GM12878 (cell line): ENCODE measurements around the gene COL25A1. TPM values are rescaled to one million over a fixed set of nuclear protein-coding genes. Genes with fewer than 3 reads are reported as not detected.

ENCODE experiments used
- CTCF ChIP-seq, 3 experiments: IDR thresholded peaks in 2 of 3; conservative IDR thresholded peaks in 1 of 3; 2 replicates each; pipeline ENCODE4 v1.5.1; 2011; ENCODE audit warnings: low read depth in 3 of 3, low read length in 3 of 3, mild to moderate bottlenecking in 3 of 3, control low read depth in 2 of 3, moderate library complexity in 2 of 3, inconsistent platforms in 1 of 3, mixed read lengths in 1 of 3; ENCODE audit not compliant: control insufficient read depth in 2 of 3, insufficient read depth in 1 of 3; ENCODE audit errors: extremely low read depth in 1 of 3
- EED ChIP-seq: sonication (generic); IDR thresholded peaks from 2 replicates; pipeline ENCODE4 v1.6.1; 2016; ENCODE audit warnings: antibody characterized with exemption, low read depth
- HDAC2 ChIP-seq: fragments of 200-600 bp; sonication (generic); IDR thresholded peaks from 2 replicates; pipeline ENCODE4 v1.6.1; 2017
- NR2F1 ChIP-seq: fragments of 450-650 bp; conservative IDR thresholded peaks from 2 replicates; pipeline ENCODE4 v1.6.1; 2017; ENCODE audit warnings: mild to moderate bottlenecking
- POLR2A ChIP-seq: IDR thresholded peaks from 2 replicates; pipeline ENCODE4 v1.6.1; 2011; ENCODE audit warnings: low read depth, mild to moderate bottlenecking, low read length
- RAD21 ChIP-seq: IDR thresholded peaks from 2 replicates; pipeline ENCODE4 v1.6.1; 2011; ENCODE audit warnings: mild to moderate bottlenecking, low read depth, low read length, moderate library complexity; ENCODE audit not compliant: insufficient read depth
- SMAD1 ChIP-seq: fragments of 450-650 bp; IDR thresholded peaks from 2 replicates; pipeline ENCODE4 v1.6.1; 2018; ENCODE audit warnings: mild to moderate bottlenecking, low read depth; ENCODE audit not compliant: partially characterized antibody
- USF1 ChIP-seq: IDR thresholded peaks from 2 replicates; pipeline ENCODE4 v1.6.1; 2011; ENCODE audit warnings: borderline replicate concordance, low read depth, mild to moderate bottlenecking, moderate library complexity, mixed read lengths, low read length; ENCODE audit not compliant: insufficient read depth; ENCODE audit errors: extremely low read length
- polyA plus RNA-seq, 11 experiments: library from polyadenylated mRNA; depleted of rRNA in 4 of 11; unstranded in 6 of 11; stranded (reverse) in 5 of 11; fragments of >200 nt; fragmentation: Nextera tagmentation in 4 of 11; fragmentation: Illumina TruSeq in 1 of 11; extraction: Ambion mirVana in 4 of 11; extraction: Trizol in 1 of 11; gene quantifications; 1 replicate in 1 of 11; 2 replicates in 10 of 11; pipeline versions ENCODE4 v1.2.1 to v1.2.3, GENCODE V29; 2011 to 2016; ENCODE audit warnings: inconsistent platforms in 2 of 11, missing spikeins in 2 of 11, low read depth in 1 of 11
- total RNA-seq, 4 experiments: library from RNA; depleted of rRNA in 3 of 4; stranded (reverse); fragments of >200 nt in 3 of 4; fragmentation: Illumina TruSeq in 1 of 4; extraction: Trizol in 1 of 4; gene quantifications; 2 replicates each; pipeline versions ENCODE4 v1.2.1 to v1.2.3, GENCODE V29; 2013 to 2021
- TF ChIP-seq, protein P1 (sequence below): IDR thresholded peaks from 2 replicates; pipeline ENCODE4 v1.6.1; 2011; ENCODE audit warnings: borderline replicate concordance, low read depth, mild to moderate bottlenecking, moderate library complexity, low read length; ENCODE audit not compliant: insufficient read depth, poor library complexity, severe bottlenecking
- TF ChIP-seq, protein P2 (sequence below): fragments of 450-650 bp; IDR thresholded peaks from 2 replicates; pipeline ENCODE4 v1.6.1; 2017; ENCODE audit warnings: antibody characterized with exemption, mild to moderate bottlenecking, moderate library complexity

The COL25A1 gene
- total and polyA plus RNA-seq, 10 of the 15 experiments (the other 5 are each of a cell fraction or from before 2014, with no cell fraction given) = 0.01 to 0.26 (median 0.12) TPM; not detected in 6

GRCh38 chr4:108850219-108850649, 452.2 kb downstream of the COL25A1 start (continued):
- no peak for TF ChIP-seq CTCF (IDR thresholded peaks at IDR 0.05 in 2 of 3, conservative IDR thresholded peaks at IDR 0.05 in 1 of 3; ENCODE audit: control insufficient read depth in 2 of 3, extremely low read depth in 1 of 3, insufficient read depth in 1 of 3, low read depth in 3 of 3, low read length in 3 of 3)
- no peak for TF ChIP-seq POLR2A
- TF ChIP-seq HDAC2 = no peak
- no peak for TF ChIP-seq NR2F1
- TF ChIP-seq, protein P1, sequence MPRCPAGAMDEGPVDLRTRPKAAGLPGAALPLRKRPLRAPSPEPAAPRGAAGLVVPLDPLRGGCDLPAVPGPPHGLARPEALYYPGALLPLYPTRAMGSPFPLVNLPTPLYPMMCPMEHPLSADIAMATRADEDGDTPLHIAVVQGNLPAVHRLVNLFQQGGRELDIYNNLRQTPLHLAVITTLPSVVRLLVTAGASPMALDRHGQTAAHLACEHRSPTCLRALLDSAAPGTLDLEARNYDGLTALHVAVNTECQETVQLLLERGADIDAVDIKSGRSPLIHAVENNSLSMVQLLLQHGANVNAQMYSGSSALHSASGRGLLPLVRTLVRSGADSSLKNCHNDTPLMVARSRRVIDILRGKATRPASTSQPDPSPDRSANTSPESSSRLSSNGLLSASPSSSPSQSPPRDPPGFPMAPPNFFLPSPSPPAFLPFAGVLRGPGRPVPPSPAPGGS = no peak
- no peak for TF ChIP-seq USF1
- TF ChIP-seq RAD21 = no peak
- TF ChIP-seq, protein P2, sequence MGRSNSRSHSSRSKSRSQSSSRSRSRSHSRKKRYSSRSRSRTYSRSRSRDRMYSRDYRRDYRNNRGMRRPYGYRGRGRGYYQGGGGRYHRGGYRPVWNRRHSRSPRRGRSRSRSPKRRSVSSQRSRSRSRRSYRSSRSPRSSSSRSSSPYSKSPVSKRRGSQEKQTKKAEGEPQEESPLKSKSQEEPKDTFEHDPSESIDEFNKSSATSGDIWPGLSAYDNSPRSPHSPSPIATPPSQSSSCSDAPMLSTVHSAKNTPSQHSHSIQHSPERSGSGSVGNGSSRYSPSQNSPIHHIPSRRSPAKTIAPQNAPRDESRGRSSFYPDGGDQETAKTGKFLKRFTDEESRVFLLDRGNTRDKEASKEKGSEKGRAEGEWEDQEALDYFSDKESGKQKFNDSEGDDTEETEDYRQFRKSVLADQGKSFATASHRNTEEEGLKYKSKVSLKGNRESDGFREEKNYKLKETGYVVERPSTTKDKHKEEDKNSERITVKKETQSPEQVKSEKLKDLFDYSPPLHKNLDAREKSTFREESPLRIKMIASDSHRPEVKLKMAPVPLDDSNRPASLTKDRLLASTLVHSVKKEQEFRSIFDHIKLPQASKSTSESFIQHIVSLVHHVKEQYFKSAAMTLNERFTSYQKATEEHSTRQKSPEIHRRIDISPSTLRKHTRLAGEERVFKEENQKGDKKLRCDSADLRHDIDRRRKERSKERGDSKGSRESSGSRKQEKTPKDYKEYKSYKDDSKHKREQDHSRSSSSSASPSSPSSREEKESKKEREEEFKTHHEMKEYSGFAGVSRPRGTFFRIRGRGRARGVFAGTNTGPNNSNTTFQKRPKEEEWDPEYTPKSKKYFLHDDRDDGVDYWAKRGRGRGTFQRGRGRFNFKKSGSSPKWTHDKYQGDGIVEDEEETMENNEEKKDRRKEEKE = no peak
- TF ChIP-seq EED = no peak
- no peak for TF ChIP-seq SMAD1
